SK-N-SH (cell line): ENCODE measurements around the gene EN2. TPM values are rescaled to one million over a fixed set of nuclear protein-coding genes. Genes with fewer than 3 reads are reported as not detected.

Experiments used
- CTCF ChIA-PET: fragments of 300-600, 350-600 bp; formaldehyde crosslinking; extraction: SDS; loops from one replicate; lab custom pipeline; 2021; lab: Yijun Ruan, JAX
- POLR2A ChIA-PET: fragments of 350-600 bp; sonication (Branson Sonifier 250); formaldehyde crosslinking; extraction: SDS; loops from one replicate; lab custom pipeline; 2020; ENCODE audit warnings: antibody characterized with exemption, inconsistent platforms; lab: Yijun Ruan, JAX
- DNase-seq: peaks from one replicate; pipeline ENCODE4 v3.0.0; 2012
- H2AFZ ChIP-seq: fragments of 200-600 bp; sonication (generic); 2 replicates; pipeline ENCODE4 v1.8.1; 2016; ENCODE audit warnings: antibody characterized with exemption, mild to moderate bottlenecking, low read depth
- H3F3A ChIP-seq: fragments of 200-600 bp; sonication (generic); replicated peaks from 2 replicates; pipeline ENCODE3; 2016; ENCODE audit warnings: antibody characterized with exemption, mild to moderate bottlenecking; ENCODE audit not compliant: insufficient read depth
- H3K27ac ChIP-seq, 2 experiments: fragments of 200-500 bp in 1 of 2; fragments of 200-600 bp in 1 of 2; sonication (Bioruptor generic) in 1 of 2; sonication (generic), shearing (Covaris generic) in 1 of 2; 2 replicates each; pipeline versions ENCODE4 v1.5.1 to v1.6.1; 2014 to 2016; ENCODE audit warnings: low read depth in 2 of 2, inconsistent platforms in 1 of 2, low read length in 1 of 2, mild to moderate bottlenecking in 1 of 2, mixed read lengths in 1 of 2
- H3K27me3 ChIP-seq: fragments of 200-600 bp; sonication (generic), shearing (Covaris generic); 2 replicates; pipeline ENCODE4 v1.6.1; 2016; ENCODE audit warnings: mixed run types; ENCODE audit not compliant: insufficient read depth
- H3K36me3 ChIP-seq, 2 experiments: fragments of 200-500 bp in 1 of 2; fragments of 200-600 bp in 1 of 2; sonication (Bioruptor generic) in 1 of 2; sonication (generic) in 1 of 2; replicated peaks in 1 of 2; 2 replicates each; pipeline versions ENCODE3 to v1.5.1; 2014 to 2016; ENCODE audit warnings: low read length in 1 of 2, mild to moderate bottlenecking in 1 of 2; ENCODE audit not compliant: insufficient read depth in 2 of 2, control insufficient read depth in 1 of 2
- H3K4me1 ChIP-seq, 2 experiments: fragments of 200-500 bp in 1 of 2; fragments of 200-600 bp in 1 of 2; sonication (Bioruptor generic) in 1 of 2; sonication (generic), shearing (Covaris generic) in 1 of 2; 2 replicates each; pipeline versions ENCODE4 v1.5.1 to v1.6.1; 2014 to 2016; ENCODE audit warnings: low read depth in 1 of 2, low read length in 1 of 2, mixed run types in 1 of 2; ENCODE audit not compliant: insufficient read depth in 2 of 2, control insufficient read depth in 1 of 2
- H3K4me2 ChIP-seq: fragments of 200-600 bp; sonication (generic), shearing (Covaris generic); 2 replicates; pipeline ENCODE4 v1.6.1; 2017; ENCODE audit warnings: mixed run types
- H3K4me3 ChIP-seq, 2 experiments: fragments of 200-500 bp in 1 of 2; fragments of 200-600 bp in 1 of 2; sonication (Bioruptor generic) in 1 of 2; sonication (generic), shearing (Covaris generic) in 1 of 2; 2 replicates each; pipeline versions ENCODE4 v1.5.1 to v1.8.1; 2014 to 2016; ENCODE audit warnings: low read depth in 2 of 2, inconsistent platforms in 1 of 2, low read length in 1 of 2, mild to moderate bottlenecking in 1 of 2, mixed read lengths in 1 of 2, moderate library complexity in 1 of 2
- H3K79me2 ChIP-seq: fragments of 200-600 bp; sonication (generic); 2 replicates; pipeline ENCODE4 v1.8.1; 2017; ENCODE audit warnings: mild to moderate bottlenecking; ENCODE audit not compliant: insufficient read depth
- H3K9ac ChIP-seq: fragments of 200-600 bp; sonication (generic); 2 replicates; pipeline ENCODE4 v1.6.1; 2017; ENCODE audit warnings: mixed run types
- H3K9me2 ChIP-seq: fragments of 200-600 bp; sonication (generic); 2 replicates; pipeline ENCODE4 v1.6.1; 2017; ENCODE audit warnings: mixed run types
- H3K9me3 ChIP-seq: fragments of 200-600 bp; sonication (generic); 2 replicates; pipeline ENCODE4 v1.6.1; 2017; ENCODE audit warnings: mixed run types, mild to moderate bottlenecking, moderate library complexity
- H4K20me1 ChIP-seq: fragments of 200-600 bp; sonication (generic); 2 replicates; pipeline ENCODE4 v1.6.1; 2017; ENCODE audit warnings: mild to moderate bottlenecking, mixed run types; ENCODE audit not compliant: insufficient read depth
- CHD2 ChIP-seq: fragments of 150-350 bp; IDR thresholded peaks from 2 replicates; pipeline ENCODE4 v1.6.1; 2018; ENCODE audit warnings: low read length; ENCODE audit not compliant: partially characterized antibody
- CTCF ChIP-seq: fragments of 200-600 bp; sonication (generic); IDR thresholded peaks from 2 replicates; pipeline ENCODE4 v1.6.1; 2017; ENCODE audit warnings: antibody characterized with exemption, mild to moderate bottlenecking, moderate library complexity
- ELF1 ChIP-seq: IDR thresholded peaks from 2 replicates; pipeline ENCODE4 v1.4.0; 2012
- EZH2phosphoT487 ChIP-seq: fragments of 200-600 bp; sonication (generic); IDR thresholded peaks from 2 replicates; pipeline ENCODE4 v1.6.1; 2017; ENCODE audit warnings: low read depth, mixed run types, mild to moderate bottlenecking, antibody characterized with exemption, moderate library complexity, borderline replicate concordance
- FOXJ3 ChIP-seq: sonication (generic); formaldehyde crosslinking; IDR thresholded peaks from 2 replicates; pipeline ENCODE4 v1.5.1; 2020; ENCODE audit warnings: mild to moderate bottlenecking, missing genetic modification reagents
- GATA2 ChIP-seq: sonication (generic); formaldehyde crosslinking; IDR thresholded peaks from 2 replicates; pipeline ENCODE4 v1.5.0; 2020; ENCODE audit warnings: mild to moderate bottlenecking, missing genetic modification reagents
- IRF3 ChIP-seq: fragments of 150-350 bp; IDR thresholded peaks from 2 replicates; pipeline ENCODE4 v1.6.1; 2016; ENCODE audit warnings: mild to moderate bottlenecking, low read depth, low read length
- MEF2A ChIP-seq: IDR thresholded peaks from 2 replicates; pipeline ENCODE4 v1.4.0; 2012; ENCODE audit warnings: low read depth, borderline replicate concordance
- NFIC ChIP-seq: IDR thresholded peaks from 2 replicates; pipeline ENCODE4 v1.4.0; 2012; ENCODE audit warnings: borderline replicate concordance
- RAD21 ChIP-seq: IDR thresholded peaks from 2 replicates; pipeline ENCODE4 v1.6.1; 2012; ENCODE audit warnings: mild to moderate bottlenecking, low read length
- SMC3 ChIP-seq: IDR thresholded peaks from 2 replicates; pipeline ENCODE4 v1.6.1; 2012; ENCODE audit warnings: low read depth, low read length, improper control_type of control experiment
- TAF1 ChIP-seq: IDR thresholded peaks from 2 replicates; pipeline ENCODE4 v1.6.1; 2012; ENCODE audit warnings: low read depth, mild to moderate bottlenecking, low read length, moderate library complexity, borderline replicate concordance
- TEAD4 ChIP-seq: IDR thresholded peaks from 2 replicates; pipeline ENCODE4 v1.4.0; 2012; ENCODE audit warnings: mild to moderate bottlenecking, borderline replicate concordance; ENCODE audit not compliant: insufficient read depth
- WGBS: methylation state at CpG from one replicate; pipeline ENCODE4 v1.1.6; 2017; ENCODE audit warnings: low lambda C conversion rate; 5-methylcytosine and 5-hydroxymethylcytosine counted together
- polyA plus RNA-seq, 3 experiments: library from polyadenylated mRNA; depleted of rRNA; stranded (reverse); fragments of >200 nt; gene quantifications; 2 replicates each; pipeline ENCODE4 v1.2.3, GENCODE V29; 2012
- TF ChIP-seq, protein P1 (sequence below): fragments of 150-350 bp; IDR thresholded peaks from 2 replicates; pipeline ENCODE4 v1.6.1; 2017; ENCODE audit warnings: antibody characterized with exemption, low read length, low read depth, borderline replicate concordance

The EN2 gene
- polyA plus RNA-seq, 1 of the 3 experiments (the other 2 are of a cell fraction), result 0.02 TPM

- no peak overlapping the region for H3K4me2 ChIP-seq
- H2AFZ ChIP-seq, result no peak overlapping the region
- H3K27ac ChIP-seq, result no peak overlapping the region
- H4K20me1 ChIP-seq, result no peaks in the 10 kb centered on the region
- H3F3A ChIP-seq, result no peaks in the 10 kb centered on the region
- no peaks in the 10 kb centered on the region for H3K79me2 ChIP-seq
- no peaks in the 10 kb centered on the region for H3K9me2 ChIP-seq
- no peak for DNase-seq
- ChIA-PET CTCF (interaction anchor here (0.9 to 1.1 kb wide), 4 partner anchors 24 to 41 kb away, joined by 3 read pairs; no protein-coding TSS in a partner anchor), POLR2A (no interaction called here)
- H3K4me3 ChIP-seq, result no peak overlapping the region
- no peaks in the 10 kb centered on the region for H3K36me3 ChIP-seq
- H3K27me3 ChIP-seq, result peaks cover 83% of the 10 kb centered on the region
- 0% methylated on average over 4 of the region's 4 CpGs for WGBS
- H3K9ac ChIP-seq, result no peak overlapping the region
- H3K9me3 ChIP-seq, result no peaks in the 10 kb centered on the region
- TF ChIP-seq, protein P1, sequence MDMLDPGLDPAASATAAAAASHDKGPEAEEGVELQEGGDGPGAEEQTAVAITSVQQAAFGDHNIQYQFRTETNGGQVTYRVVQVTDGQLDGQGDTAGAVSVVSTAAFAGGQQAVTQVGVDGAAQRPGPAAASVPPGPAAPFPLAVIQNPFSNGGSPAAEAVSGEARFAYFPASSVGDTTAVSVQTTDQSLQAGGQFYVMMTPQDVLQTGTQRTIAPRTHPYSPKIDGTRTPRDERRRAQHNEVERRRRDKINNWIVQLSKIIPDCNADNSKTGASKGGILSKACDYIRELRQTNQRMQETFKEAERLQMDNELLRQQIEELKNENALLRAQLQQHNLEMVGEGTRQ, result no peak
- TF ChIP-seq FOXJ3 (CRISPR knock-in tag), result no peak
- TF ChIP-seq ELF1, result no peak
- H3K4me1 ChIP-seq, result no peaks in the 10 kb centered on the region
Observed at GRCh38 chr7:155507576-155507975, 49.6 kb downstream of the EN2 start.

DNA sequence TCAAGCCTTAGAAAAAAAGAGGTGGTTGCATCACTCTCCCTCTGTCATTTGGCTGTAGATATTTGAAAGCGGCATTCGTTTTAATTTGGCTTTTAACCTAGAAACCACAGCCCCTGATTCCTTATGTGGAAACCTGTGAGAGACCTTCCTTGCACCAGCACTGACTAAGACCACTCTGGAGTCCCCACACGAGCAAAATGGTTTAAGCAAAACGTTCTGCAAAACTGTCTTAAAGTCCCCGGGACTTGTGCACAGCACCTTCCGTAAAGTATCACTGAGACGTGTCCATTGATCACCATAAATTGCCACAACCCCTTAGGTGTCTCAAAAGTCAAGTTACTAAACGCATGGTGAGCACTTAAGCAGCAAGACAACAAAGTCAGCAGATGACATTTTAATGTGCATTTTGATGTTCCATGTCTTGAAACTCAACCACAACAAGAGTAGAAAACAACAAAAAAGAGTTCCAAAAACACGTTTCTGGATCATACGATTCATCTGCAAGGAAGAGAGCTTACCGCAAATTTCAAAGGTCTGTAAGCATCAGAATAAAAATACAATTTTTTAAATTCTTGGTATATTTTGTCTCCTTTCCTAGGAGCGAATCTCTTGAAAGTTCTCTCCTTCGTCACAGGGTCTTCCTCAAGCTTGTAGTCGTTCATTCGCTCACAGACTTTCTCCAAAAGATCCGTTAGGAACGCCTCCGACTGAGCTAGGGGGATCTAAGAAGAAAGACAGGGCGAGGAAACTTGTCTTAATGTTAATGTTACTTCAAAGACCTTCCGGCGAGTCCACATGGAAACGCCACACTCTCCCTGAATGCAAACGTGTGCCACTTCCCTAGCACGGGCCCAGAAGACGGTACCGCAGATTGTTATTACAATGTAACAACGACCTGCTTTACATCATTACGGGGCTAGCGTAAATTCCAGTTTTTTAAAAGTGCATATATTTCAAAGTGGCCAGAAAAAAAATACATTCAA lies 50.7 kb downstream of the EN2 start:
- Histone ChIP-seq H3K4me1 (no peaks in the 10 kb centered on the region), H3F3A (no peaks in the 10 kb centered on the region), H3K36me3 (no peaks in the 10 kb centered on the region)
- TF ChIP-seq EZH2phosphoT487 (peak; percentile 31; the same call in 1 of the 2 replicates), SMC3 (no peak)
- TF ChIP-seq, all 33 proteins: peak for 1
- Histone ChIP-seq H3K4me2 (no peak overlapping the region), H2AFZ (no peak overlapping the region), H3K9ac (no peak overlapping the region), H3K9me2 (no peaks in the 10 kb centered on the region), H3K27ac (no peak overlapping the region), H3K9me3 (no peaks in the 10 kb centered on the region; the same call in 1 of the 2 replicates), H3K4me3 (no peak overlapping the region), H3K79me2 (no peaks in the 10 kb centered on the region), H3K27me3 (peaks cover 87% of the 10 kb centered on the region), H4K20me1 (no peaks in the 10 kb centered on the region)
- no peak for DNase-seq
- 7% methylated on average over 29 of the region's 29 CpGs for WGBS
- ChIA-PET POLR2A (no interaction called here), CTCF (interaction anchor here (0.9 kb wide), 1 partner anchor 23 kb away, joined by 3 read pairs; no protein-coding TSS in a partner anchor)

DNA sequence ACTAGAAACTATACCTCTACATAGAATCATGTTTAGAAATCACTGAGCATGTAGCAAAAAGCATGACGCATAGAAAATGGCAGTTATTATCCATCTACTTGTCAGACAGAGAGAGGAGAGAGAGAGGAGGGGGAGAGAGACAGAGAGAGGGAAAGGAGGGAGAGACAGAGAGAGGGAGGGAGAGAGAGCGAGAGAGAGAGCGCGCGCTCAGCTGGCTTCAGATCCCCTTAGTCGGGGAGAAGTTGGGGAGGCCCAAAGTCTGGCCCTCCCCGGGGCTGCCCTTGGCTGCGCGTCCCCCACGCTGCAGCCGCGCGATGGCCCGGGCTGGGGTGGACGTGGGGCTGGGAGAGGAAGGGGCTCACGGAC lies 51.4 kb downstream of the EN2 start:
- CTCF ChIA-PET, result no interaction called here
- Histone ChIP-seq H4K20me1 (no peaks in the 10 kb centered on the region), H3K36me3 (no peaks in the 10 kb centered on the region), H3K9ac (no peak overlapping the region), H3K9me3 (no peaks in the 10 kb centered on the region; the same call in 1 of the 2 replicates), H3K27ac (no peak overlapping the region), H3K79me2 (no peaks in the 10 kb centered on the region), H3K27me3 (peaks cover 88% of the 10 kb centered on the region), H3K9me2 (no peaks in the 10 kb centered on the region), H3F3A (no peaks in the 10 kb centered on the region), H3K4me3 (no peak overlapping the region), H3K4me1 (no peaks in the 10 kb centered on the region), H3K4me2 (no peak overlapping the region), H2AFZ (no peak overlapping the region)
- 15% methylated on average over 11 of the region's 16 CpGs for WGBS
- no peak for DNase-seq
- POLR2A ChIA-PET, result no interaction called here
- TF ChIP-seq RAD21 (no peak), CTCF (no peak), NFIC (no peak), ELF1 (no peak), TEAD4 (no peak), IRF3 (no peak), MEF2A (no peak), CHD2 (no peak), TAF1 (no peak), GATA2 (CRISPR knock-in tag) (no peak)
- TF ChIP-seq, protein P1, result no peak
